OCI-LY1 (cell line): Measurements from ENCODE around the gene GNAQ.

Experiments
- EZH2 ChIP-seq: fragments of 200-600 bp; sonication (generic), shearing (Covaris generic); IDR thresholded peaks from 2 replicates; pipeline ENCODE4 v1.8.0; 2017; ENCODE audit warnings: borderline replicate concordance, mixed run types, mild to moderate bottlenecking, antibody characterized with exemption, low read length, moderate library complexity, mixed read lengths
- TF ChIP-seq, protein P1 (sequence below): fragments of 200-600 bp; sonication (generic), shearing (Covaris generic); IDR thresholded peaks from 2 replicates; pipeline ENCODE4 v1.5.1; 2017; ENCODE audit warnings: mild to moderate bottlenecking, antibody characterized with exemption, low read length, moderate library complexity, mixed read lengths

DNA sequence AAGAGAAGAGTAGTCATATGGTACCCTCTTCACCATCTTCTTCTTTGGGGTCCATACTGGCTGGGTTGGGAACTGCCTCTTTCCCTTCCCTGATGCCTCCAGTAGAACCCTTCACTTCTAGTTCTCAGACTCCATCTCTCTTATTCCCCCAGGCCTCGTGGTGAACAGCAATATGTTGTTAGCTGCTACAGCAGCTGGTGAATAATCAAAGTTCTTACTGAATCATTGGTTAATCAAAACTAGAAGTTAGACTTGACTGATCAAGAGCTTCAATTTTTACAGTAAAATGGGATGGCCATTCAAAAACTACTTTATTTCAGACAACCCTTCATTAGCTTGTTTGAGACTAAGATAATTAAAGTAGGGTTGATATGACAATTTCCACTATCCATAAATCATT is 192.6 kb downstream of the GNAQ start:
- TF ChIP-seq, protein P1, sequence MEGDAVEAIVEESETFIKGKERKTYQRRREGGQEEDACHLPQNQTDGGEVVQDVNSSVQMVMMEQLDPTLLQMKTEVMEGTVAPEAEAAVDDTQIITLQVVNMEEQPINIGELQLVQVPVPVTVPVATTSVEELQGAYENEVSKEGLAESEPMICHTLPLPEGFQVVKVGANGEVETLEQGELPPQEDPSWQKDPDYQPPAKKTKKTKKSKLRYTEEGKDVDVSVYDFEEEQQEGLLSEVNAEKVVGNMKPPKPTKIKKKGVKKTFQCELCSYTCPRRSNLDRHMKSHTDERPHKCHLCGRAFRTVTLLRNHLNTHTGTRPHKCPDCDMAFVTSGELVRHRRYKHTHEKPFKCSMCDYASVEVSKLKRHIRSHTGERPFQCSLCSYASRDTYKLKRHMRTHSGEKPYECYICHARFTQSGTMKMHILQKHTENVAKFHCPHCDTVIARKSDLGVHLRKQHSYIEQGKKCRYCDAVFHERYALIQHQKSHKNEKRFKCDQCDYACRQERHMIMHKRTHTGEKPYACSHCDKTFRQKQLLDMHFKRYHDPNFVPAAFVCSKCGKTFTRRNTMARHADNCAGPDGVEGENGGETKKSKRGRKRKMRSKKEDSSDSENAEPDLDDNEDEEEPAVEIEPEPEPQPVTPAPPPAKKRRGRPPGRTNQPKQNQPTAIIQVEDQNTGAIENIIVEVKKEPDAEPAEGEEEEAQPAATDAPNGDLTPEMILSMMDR = no peak
- no peak for TF ChIP-seq EZH2
